Stimulated activated CD8-positive, alpha-beta memory T cell treated with anti-CD3 and anti-CD28 coated beads, Interleukin-7, amount 100 ng/mL, for 4 hours (primary cell): ENCODE data around the gene PFKFB4.
"Not testable (repeated sequence)": the region's sequence is repeated elsewhere in the genome, so short reads cannot be mapped to it uniquely, and the experiment has no call there.

Experiments
- DNase-seq, 2 donors: peaks; one replicate each; pipeline ENCODE4 v3.0.0-alpha.2; 2020; ENCODE audit warnings: low read depth in 2 of 2

Gene PFKFB4

DNA sequence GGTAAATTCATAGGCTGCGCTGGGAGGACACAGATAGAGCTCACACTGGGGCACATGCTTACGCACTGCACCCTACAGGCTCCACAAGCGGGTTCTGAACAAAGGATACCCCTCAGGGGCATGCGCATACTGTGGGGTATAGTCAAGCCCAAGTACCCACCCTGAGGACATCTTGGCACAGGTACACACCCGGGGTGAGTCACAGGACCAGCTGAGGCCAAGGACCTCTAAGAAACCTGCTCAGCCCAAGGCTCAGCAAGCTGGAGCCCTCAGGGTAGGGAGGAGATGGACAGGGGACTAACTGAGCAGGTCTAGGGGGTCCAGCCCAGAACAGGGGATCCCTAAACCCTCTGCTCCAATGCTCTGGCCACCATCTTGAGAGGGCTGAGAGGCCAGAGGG is 55.9 kb downstream of the PFKFB4 start:
- DNase-seq, result no peak

DNA sequence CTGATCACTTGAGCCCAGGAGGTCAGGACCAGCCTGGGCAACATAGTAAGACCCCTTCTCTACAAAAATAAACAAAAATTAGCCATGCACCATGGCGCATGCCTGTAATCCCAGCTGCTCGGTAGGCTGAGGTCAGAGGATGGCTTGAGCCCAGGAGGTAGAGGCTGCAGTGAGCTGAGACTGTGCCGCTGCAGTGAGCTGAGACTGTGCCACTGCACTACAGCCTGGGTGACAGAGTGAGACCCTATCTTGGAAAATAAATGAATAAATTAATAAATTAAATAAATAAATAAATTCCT is 63.5 kb downstream of the PFKFB4 start:
- no peak for DNase-seq

DNA sequence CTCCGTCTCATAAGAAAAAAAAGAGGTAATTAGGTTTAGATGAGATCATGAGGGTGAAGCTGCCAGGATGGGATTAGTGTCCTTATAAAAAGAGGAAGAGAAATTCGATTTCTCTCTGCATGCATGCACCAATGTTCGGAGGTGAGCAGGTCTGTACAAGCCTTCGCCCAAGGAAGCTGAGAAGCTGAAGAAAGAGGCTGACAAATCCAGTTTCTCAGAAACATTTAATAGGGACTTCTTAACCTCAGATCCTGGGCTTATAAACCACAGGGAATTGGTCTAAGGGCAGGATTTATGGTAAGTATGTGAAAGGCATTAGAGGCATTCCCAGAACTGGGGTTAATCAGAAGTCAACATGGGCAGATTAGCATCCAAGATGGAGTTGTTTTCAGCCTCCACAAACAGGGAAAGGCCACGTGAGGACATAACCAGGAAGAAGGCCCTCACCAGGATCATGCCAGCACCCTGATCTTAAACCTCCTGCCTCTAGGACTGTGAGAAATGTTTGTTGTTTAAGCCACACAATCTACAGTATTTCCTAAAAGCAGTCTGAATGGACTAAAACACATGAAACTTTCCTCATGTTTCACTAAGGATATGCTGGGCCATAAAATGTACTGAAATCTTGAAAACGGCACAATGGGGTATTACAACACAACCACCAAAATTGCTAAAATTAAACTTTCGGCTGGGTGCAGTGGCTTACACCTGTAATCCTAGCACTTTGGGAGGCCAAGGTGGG is 64.0 kb downstream of the PFKFB4 start:
- no peak for DNase-seq

DNA sequence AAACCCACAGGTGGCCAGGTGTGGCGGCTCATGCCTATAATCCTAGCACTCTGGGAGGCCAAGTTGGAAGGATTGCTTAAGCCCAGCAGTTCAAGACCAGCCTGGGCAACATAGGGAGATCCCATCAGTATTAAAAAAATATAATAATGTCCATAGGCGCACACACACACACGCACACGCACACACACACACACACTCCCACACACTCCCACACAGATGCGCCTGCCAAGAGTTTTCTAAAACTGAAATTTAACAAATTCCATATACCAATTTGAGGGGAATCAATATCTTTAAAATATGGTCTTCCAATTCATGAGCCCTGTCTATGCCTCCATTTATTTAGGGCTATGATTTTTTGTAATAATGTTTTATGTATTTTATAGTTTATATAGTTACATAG is 69.7 kb downstream of the PFKFB4 start:
- DNase-seq, result no peak

DNA sequence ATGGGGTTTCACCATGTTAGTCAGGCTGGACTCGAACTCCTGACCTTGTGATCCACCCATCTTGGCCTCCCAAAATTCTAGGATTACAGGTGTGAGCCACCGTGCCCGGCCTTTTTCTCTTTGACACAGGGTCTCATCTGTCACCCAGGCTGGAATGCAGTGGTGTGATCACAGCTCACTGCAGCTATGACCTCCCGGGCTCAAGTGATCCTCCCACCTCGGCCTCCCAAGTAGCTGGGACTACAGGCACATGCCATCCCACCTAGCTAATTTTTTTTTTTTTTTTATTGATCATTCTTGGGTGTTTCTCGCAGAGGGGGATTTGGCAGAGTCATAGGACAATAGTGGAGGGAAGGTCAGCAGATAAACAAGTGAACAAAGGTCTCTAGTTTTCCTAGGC is 73.8 kb downstream of the PFKFB4 start:
- DNase-seq, result not testable (repeated sequence)

DNA sequence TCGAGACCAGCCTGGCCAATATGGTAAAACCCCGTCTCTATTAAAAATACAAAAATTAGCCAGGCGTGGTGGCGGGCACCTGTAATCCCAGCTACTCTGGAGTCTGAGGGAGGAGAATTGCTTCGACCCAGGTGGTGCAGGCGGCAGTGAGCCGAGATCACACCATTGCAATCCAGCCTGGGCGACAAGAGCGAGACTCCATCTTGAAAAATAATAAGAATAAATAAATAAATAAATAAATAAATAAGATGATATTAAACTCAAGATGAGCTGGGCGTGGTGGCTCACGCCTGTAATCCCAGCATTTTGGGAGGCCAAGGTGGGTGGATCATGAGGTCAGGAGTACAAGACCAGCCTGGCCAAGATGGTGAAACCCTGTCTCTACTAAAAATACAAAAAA is 75.7 kb downstream of the PFKFB4 start:
- DNase-seq, result not testable (repeated sequence)

DNA sequence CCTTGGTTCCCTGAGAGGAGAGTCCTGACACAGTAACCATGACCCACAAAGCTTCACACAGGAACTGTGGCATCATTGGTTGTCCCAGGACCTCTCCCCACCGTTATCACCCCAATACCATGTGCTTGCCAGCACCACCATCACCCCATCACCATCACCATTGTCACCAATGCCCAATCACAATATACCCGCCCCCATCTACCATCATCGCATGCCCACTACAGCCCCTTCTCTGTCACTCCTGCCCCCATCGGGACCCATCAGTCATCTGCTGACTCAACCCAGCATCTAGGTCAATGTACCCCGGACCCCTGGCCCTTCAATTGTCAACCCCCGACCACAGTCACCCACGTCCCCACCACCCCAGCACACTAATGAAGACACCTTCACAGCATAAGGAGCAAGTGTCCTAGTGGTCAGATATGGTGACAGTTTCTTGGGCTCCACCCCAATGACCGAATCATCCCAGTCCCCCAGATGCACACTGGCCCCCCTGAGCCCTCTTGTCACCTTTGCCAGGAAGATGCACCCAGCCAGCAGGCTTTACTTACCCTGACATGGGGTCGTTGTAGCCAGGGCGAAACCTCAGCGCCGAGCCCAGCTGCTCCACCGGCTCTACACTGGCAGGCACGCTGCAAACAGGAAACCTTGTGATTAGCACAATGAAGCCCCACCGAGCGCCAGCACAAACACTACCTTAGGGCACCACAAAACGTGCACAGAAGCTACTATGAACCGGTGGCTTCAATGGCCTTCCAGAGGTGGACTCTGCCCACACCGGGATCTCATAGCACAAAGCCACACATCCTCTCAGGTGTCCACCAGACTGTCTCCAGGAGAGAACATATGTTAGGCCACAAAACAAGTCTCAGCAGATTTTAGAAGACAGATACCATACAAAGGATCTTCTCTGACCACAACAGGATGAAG is 77.7 kb downstream of the PFKFB4 start:
- DNase-seq, result peak; percentile 38 to 49

DNA sequence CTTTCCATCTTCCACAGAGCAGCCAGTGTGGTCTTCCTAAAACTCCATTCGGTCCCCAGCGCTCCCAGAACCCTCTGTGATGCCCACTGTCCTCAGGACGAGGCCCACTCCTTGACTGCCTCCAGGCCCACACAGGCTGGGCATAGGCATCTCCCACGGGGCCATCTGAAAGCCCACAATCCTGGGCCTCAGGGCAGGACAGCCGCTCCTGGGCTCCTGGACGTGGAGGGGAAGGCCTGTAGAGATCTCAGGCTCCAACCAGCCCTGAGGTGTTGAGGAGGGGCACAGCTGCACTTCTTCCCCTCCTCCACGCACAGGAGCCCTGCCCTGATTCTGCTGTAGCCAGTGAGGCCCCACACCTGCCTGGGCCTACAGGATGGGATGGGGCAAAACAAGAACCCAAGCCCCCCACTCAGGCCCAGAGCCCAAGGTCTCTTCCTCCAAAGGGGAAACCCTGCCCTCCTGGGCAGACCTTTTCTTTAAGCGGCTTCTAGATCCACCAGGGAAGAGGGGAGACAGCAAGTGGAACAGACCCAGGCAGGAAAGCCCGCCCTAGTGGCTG is 78.6 kb downstream of the PFKFB4 start:
- DNase-seq, result no peak

DNA sequence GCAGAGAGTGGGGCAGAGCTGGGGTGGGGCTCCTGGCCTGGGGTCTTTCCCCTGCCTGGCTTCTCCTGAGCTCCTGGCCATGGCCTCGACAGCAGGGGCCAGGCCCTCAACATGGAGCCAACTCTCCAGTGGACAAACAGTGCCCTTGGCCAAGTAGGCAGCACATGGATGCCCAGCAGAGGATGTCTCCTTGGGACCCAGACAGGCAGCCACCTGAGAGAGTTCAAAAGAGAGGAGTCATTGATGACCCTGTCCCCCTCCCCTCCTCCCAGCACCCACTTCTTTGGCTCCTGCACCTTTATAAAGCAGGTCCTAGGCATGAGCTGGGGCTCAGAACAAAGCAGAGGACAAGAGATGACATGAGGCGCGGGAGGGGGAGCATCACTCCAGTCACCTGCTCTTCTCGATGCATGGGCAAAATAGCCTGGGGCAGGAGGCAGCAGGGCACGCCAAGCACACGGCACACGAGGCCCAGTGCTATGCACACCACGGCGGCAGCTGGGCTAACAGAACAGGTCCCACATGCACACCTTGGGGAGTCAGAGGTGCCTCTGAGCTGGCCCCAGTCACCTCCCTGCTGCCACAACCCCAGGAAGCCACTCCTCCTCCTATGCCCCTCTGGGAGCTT is 80.1 kb downstream of the PFKFB4 start:
- no peak for DNase-seq

DNA sequence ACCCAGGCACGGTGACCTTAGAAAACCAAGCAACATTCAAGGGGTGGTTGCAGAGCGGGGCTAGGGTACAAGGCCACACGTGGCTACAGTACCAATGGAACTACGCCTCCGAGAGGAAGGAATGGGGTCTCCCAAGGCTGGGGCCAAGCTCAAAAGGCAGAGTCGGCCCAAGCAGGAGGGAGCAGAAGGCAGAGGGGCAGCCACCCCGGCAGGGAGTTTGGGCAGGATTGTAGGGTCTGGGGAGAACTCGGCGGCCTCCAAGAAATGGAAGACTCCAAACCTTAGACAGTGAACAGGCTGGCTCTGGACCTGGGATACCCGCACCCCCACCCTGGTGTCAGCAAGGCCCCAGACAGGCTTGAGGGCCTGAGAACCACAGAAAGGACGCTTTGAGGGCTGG is 81.4 kb downstream of the PFKFB4 start:
- DNase-seq, result no peak

DNA sequence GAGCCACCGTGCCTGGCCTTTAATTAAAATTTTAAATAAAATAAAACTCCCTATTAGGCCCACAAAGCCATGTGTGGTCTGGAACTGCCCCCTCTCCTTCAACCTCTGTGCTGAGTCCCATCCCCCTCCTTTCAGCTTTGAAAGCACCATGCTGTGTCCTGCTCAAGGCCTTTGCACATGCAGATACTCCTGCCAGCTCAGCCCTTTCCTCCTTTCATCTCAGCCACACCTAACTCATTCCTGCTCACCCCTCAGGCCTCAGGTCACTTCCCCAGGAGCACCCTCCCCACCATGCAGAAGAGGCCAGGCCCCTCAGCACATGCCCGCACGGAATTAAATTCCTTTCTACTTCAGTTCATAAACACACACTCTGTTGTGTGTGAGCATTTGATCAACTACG is 82.0 kb downstream of the PFKFB4 start:
- DNase-seq, result no peak

DNA sequence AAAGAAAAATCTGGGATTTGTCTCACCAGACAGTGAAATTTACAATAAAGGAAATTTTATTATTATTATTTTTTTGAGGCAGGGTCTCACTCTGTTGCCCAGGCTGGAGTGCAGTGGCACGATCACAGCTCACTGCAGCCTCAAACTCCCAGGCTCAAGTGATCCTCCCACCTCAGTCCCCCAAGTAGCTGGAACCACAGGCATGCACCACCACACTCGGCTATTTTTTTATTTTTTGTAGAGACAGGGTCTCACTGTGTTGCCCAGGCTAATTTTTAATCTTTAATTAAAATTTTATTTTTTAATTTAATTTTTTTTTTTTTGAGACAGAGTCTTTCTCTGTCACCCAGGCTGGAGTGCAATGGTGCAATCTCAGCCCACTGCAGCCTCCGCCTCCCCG is 82.6 kb downstream of the PFKFB4 start:
- DNase-seq, result not testable (repeated sequence)

DNA sequence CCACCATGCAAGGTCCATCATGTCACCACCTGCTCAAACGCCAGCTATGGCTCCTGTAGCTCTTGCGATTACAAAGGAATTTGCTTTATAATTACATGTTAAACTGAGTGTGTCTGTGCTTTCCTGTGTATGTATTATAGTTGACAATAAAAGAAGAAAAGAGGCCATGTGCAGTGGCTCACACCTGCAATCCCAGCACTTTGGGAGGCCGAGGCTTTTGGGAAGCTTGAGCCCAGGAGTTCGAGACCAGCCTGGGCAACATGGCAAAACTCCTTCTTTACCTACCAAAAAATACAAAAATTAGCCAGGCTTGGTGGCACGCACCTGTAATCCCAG is 83.0 kb downstream of the PFKFB4 start:
- DNase-seq, result no peak

DNA sequence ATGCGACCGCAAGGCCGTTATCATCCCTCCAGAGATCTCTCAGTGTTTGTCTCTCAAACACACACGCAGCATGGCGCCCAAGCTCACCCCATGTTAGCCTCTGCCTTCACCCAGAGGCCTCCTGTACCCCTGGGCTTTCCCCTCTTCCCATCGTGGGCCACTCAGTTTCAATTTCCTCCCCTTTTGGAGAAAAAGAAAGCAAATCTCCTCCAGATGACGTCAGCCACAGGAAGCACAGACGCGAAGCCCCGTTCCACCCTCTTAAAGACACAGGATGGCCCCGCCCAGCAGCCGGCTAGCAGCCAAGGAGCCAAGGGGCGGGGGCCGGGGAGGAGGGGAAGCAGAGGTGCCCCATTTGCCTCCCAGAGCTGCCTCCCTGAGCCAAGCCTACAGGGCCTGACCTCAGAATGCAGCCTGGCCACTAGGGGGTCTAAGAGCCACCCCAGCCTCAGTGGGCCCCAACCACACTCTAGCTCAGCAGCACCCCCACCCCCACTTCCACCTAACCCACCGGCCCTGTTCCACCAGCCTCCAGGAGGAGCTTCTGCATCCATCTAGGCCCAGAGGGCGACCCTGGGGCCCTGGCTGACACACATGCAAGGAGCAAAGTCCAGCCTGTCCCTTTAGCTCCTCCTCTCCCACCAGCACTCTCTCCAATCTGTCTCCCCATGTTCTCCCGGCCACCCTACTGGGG is 83.5 kb downstream of the PFKFB4 start:
- DNase-seq, result peak; percentile 90 to 93

DNA sequence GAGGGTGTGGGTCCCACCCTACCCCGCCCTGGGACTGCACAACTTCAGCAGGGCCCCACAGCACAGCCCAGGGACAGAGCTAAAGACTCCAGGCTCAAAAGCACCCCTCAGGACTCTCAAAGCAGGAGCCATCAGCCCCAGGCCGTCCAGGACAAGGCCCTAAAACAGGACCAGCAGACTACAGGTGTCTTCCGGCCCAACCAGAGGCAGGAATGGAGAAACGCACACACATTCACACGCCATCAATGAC is 84.0 kb downstream of the PFKFB4 start:
- no peak for DNase-seq

DNA sequence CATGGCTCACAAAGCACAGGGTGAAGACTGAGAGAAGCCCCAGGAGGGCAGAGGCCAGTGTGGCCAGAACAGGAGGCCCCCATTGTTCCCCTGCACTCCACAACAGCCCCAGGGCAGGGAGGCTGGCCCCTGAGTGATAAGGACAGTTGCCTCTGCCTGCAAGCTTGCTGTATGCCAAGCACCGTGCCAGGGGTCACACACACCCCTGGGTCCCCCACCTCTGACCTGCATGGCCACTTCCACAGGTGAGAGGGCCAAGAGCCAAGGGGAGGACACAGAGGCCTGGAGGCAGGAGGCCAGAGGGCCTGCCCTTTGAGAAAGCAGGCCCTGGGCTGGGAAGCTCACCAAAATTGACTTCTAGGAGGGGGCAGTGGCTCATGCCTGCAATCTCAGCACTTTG is 86.3 kb downstream of the PFKFB4 start:
- DNase-seq, result no peak

DNA sequence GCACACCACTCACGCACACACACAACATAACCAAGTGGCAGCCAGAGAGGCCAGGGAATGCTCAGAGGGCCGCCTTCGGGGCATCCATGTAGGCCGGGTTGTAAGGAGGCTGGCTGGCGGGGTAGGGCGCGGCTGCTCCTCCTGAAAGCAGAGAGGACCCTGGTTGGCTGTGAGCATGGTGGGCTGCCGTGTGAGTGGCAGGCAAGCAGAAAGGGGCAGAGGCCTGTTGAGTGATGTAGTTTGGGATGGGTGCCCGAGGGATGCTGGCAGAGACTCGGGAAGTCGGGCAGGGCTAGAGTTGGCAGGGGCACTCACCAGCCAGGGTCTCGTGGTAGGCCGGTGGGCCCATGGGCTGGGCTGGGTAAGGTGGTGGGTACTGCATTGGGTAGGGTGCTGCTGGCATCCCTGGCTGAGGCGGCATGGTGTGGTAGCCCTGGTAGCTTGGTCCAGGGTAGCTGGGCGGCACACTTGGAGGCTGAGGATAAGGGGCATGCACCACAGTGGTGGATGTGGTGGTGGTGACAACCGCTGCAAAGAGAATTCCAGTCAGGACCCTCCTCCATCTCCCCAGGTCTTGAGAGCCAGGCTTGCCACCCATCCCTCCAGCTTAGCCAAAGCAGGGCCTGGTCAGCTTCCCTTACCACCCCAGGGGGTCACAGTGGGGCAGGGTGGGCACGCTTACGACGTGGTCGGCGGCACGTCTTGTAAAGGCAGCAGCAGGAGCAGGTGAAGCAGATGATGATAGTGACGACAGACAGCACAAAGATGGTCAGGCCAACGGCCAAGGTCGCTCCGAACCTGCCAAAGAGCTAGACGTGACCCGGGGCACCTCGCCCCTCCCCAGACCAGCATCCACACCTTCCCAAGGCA is 87.3 kb downstream of the PFKFB4 start:
- no peak for DNase-seq

DNA sequence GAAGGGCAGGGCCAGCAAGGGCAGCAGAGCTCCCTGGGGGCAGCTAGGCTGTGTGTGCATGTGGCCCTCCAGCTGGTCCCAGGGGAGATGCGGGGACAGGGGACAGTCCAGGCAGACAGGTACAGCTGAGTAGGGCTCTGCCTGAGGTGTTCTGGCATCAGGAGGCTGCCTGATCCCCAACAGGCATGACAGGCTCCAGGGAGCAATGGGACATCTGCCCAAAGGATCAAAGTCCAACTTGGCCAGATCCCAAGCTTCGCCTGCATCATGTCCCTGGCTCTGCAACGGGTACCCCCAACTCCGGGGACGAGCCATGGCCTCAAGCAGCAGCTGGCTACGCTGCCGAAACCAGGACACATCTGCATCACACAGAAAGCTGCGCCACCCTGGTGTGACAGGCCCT is 88.3 kb downstream of the PFKFB4 start:
- DNase-seq, result no peak
